Measurements from ENCODE around the gene PDCD4.

The PDCD4 gene

DNA sequence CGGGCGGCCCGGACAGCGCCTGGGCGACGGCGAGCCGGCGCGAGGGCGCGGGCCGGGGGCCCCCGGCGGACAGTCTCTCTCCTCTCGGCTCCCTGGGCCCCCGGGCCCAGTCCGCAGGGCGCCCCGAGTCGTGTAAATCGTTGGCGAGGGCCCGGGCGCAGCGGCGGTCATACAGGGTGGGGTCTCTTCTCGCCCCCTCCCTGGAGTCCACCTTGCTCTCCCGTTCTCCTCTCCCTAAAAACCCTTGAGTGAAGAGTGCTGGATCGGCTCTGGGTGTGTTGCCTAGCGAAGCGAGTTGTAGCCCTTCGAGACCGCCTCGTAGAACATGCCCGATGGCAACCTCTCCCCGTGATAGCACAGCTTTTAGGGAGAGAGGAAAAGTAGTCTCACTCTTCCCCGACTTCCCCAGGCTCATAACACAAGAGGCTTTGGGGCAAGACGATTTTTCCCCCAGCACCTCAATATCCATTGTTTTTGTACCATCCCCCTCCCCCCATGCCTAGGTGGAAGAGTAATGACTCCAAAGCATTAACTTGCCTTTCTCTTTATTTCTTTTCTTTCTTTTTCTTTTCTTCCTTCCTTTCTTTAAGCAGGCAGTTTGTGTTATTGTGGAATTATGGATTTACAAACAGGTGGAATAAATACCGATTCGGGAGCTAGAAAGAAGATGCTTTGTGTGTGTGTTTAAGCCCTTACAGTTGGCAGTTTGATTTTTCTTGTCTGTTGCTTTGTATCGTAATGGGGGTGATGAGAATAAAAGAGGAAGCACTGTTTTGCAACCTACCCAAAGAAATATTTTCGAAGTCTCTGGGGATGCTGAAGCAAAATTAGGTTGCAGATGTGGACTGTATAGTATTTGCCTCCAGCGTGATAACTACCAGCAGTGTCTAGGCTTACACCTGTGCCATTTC lies 48.5 kb downstream of the PDCD4 start:
- peak; percentile 55 to 58 for DNase-seq

DNA sequence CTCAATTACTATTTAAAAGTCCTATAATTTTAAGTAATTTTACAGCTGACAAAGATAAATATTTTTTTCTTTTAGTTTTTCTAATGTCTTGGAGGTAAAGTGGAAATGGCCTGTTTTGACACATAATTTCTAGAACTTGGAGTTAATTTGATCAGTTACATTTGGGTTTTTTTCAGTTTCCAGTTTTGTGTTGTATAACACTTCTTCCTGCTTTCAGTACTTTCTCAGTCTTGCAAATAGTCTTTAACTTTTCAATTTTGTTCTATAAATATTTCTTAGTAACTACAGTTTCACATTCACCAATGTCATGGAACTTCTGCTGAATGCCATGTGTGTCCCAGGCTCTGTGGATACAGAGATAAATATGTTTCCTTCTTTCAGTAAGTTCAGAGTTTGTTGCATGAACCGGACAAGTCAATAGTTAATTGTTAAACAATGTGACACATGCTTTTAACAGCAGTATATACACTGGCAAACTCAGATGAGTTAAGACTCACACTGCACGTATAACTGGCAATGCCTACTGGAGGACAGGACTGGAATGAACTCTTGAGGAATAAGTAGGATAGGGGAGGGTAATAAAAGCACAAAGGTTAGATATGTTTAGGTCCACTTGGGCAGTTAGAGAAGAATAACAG lies 52.2 kb downstream of the PDCD4 start:
- no peak for DNase-seq

DNA sequence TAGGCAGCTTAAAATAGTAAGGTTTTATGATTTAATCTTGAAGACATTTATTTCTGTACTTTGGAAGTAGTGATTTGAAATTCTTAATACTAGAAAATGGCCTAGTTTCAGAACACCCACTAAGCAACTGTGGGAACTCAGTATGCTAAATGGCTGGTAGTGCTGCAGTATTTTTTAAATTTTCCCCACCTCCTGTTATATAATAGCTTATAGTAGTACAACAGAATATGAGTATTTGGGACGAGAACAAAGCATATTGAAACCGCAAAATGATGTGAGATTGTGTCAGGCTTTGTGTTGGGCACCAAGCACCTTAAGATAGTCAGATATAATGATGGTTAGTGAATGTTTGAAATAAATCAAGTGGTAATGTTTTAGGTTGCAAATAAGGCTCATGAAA lies 55.7 kb downstream of the PDCD4 start:
- DNase-seq, result no peak

DNA sequence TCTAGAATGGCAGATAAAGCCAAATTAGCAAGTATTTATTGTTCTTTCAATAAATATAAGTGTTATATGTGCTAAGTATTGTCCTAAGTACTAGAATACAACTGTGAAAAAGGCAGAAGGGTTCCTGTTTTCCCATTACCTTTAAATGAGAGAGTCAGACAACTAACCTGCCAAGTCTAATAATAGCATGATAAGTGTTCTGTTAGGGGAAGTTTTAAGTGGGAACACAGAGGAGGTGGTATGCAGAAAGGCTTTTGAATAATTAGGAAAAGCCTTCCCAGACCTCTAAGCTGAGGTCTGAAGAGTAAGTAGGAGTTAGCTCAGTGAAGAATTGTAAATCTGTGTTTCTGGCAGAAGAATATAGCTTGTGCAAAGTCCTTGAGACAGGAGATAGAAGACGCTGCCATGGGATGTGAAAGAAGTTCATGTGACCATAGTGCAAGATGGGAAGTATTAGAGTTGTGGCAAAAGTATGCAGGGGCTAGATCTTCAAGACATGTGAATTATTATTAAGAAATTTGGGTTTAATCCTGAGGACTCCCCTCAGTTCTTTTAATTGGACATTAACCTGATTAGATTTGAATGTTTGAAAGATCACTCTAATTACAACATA lies 60.1 kb downstream of the PDCD4 start:
- no peak for DNase-seq

DNA sequence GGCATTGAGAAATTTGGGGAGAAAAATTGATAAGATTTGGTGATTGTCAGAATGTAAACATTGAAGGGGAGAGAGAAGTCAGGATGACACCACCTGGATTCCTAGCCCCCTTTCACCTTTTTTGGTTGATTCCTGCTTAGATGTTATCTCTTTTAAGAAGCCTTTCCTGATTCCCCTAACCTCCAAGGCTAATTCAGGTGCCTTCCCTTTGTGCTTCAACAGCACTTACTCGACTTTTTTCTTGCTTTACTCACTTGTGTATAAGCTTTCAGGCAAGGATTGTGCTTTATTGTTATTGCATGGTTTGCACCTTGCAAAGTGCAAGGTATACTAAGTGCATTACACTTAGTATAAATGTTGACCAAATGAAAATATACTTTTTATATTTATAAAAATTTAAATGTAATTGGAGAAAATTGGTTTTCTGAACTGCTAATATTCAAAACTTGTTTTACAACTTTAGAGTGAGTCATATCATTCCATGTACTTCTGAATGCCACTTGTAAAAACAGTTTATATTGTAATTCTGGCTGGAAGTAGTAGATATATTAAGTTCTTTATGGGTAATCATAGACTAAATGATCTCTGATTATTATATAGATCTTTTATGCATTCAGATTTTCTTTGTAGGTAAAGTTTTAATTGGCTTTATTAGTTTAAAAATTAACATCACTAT lies 60.9 kb downstream of the PDCD4 start:
- DNase-seq, result no peak

DNA sequence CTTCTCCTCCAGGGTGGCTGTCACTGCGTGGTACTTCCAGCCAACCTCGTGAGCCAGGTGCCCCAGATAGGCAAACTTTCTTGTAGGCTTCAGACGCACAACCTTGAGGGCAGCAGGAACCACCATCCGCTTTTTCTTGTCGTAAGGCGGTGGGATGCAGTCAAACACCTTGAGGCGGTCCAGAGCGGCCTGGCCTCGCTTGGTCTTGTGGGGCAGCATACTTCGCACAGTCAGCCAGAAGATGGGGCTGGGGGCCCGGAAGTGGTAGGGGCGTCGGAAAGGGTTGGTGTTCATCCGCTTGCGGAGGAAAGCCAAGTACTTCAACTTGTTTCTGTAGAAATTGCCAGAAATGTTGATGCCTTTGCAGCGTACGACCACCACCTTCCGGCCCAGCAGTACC lies 65.0 kb downstream of the PDCD4 start:
- no peak for DNase-seq

DNA sequence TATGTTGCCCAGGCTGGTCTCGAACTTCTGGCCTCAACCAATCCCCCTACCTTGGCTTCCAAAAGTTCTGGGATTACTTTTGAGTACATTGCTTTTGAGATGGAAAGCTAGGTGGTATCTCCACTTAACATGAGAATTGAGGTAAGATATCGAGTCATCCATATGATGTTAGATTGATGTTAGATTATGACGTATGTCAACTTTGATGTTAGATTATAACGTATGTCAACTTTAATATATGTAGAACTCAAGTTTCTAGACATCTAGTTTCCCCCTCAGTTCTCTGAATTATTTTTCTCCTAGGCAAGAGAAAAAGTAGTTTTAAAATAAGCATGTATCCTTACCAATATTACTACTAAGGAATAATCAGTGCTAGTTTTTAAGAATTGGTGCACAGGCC lies 67.7 kb downstream of the PDCD4 start:
- no peak for DNase-seq

DNA sequence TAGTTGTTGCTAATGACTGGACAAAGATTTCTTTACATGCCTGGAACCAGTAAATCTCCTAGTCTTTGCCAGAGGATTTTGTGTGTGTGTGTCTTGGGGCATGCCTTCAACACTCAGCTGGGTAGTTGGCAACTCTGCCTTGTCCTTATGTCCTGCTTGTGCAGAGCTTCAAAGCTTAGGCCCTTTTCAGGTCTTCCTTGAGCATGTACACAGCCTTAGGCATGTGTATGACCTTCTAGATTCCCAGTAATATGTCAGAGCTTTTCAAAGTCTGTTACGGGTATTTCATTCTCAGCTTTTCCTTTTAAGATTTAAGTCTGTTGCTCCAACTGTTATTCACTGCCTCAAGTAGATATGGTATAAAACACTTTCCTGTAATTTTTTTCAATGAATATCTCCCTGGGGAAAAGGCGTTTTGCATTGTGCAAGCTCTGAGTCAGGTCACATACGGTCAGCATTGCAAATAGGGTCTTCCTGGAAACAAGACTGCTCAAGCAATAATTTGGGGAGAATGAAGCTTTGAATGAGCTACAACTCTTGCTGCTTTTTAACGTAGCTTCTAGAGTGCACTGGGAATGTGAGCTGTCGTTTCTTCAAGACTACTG lies 73.2 kb downstream of the PDCD4 start:
- DNase-seq, result no peak

DNA sequence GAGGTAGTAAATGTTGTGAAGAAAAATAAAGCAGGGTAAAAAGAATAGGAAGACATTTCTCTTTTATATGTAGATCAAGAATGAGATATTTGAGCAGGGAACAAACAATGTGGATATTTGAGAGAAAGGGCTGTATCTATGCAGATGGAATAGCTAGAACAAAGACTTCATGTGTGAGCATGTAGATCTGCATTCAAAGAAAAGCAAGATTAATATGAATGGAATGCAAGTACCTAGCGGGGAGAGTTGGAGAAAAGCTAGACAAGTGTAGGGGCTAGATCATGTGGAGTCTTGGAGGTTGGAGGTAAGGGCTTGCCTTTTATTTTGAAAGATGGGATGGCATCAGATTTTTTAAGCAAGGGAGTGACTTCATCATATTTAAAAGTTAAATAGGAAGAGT lies 74.8 kb downstream of the PDCD4 start:
- DNase-seq, result no peak

DNA sequence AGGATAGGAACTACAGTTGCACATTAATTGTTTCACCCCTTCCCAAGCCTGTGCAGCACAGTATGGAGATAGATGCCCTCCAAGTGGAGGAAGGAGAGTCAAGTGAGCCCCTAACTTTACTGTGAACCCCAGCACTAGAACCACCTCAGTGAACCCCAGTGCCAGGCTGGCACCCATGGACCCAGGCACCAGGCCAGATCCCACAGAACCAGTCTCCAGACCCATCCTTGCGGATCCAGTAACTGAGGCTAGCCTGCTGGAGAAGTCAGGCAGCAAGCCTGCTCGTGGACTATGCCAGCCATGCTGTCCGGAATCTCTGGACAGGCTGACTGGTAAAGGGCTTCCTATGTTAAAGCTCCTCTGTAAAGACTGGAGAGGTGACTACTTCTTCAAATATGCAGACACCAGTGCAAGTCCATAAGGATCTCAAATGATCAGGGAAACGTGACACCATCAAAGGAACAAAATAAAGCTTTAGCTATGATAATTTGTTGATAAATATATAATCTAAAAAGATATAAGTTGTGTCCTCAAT lies 75.4 kb downstream of the PDCD4 start:
- DNase-seq, result no peak
